Panc1 (cell line): ENCODE data around the gene ZNF691. TPM values are rescaled to one million over a fixed set of nuclear protein-coding genes. Genes with fewer than 3 reads are reported as not detected.

Experiments used
- ATAC-seq: fragments of 200-7000 bp; cut with Tn5 transposase; 2 replicates; pipeline ENCODE4 v1.9.1; 2020; ENCODE audit warnings: mild to moderate bottlenecking, moderate library complexity
- BruUV-seq: library from RNA; stranded (reverse); fragments of 400-500 nt; replicated peaks from 2 replicates; lab custom pipeline; 2021; lab: Mats Ljungman, UMichigan
- CTCF ChIA-PET: fragments of 300-600 bp; sonication (Branson Sonifier 250); formaldehyde crosslinking; loops from one replicate; lab custom pipeline; 2022; ENCODE audit warnings: antibody characterized with exemption; lab: Charles Lee
- POLR2A ChIA-PET: fragments of 300-600 bp; sonication (Branson Sonifier 250); formaldehyde crosslinking; loops from one replicate; lab custom pipeline; 2022; ENCODE audit warnings: antibody characterized with exemption; lab: Charles Lee
- DNase-seq: peaks from one replicate; pipeline ENCODE4 v3.0.0-alpha.2; 2010; ENCODE audit warnings: low read depth, low spot score
- H3K27ac ChIP-seq: 2 replicates; pipeline ENCODE4 v1.5.1; 2011; ENCODE audit warnings: mild to moderate bottlenecking, low read length, inconsistent platforms
- H3K27me3 ChIP-seq: fragments of 200-500 bp; sonication (Bioruptor generic); 2 replicates; pipeline ENCODE4 v1.6.0; 2014; ENCODE audit warnings: low read length, inconsistent platforms; ENCODE audit not compliant: control insufficient read depth, insufficient read depth
- H3K36me3 ChIP-seq: fragments of 200-500 bp; sonication (Bioruptor generic); 2 replicates; pipeline ENCODE4 v1.5.1; 2014; ENCODE audit warnings: inconsistent platforms, mild to moderate bottlenecking, low read length, moderate library complexity; ENCODE audit not compliant: control insufficient read depth, insufficient read depth
- H3K4me1 ChIP-seq: 2 replicates; pipeline ENCODE4 v1.5.1; 2011; ENCODE audit warnings: inconsistent platforms, mild to moderate bottlenecking, low read length, moderate library complexity; ENCODE audit not compliant: control insufficient read depth, insufficient read depth
- H3K4me3 ChIP-seq, 2 experiments: 2 replicates each; pipeline ENCODE4 v1.5.1; 2011 to 2012; ENCODE audit warnings: low read depth in 2 of 2, low read length in 2 of 2, mild to moderate bottlenecking in 2 of 2, inconsistent platforms in 1 of 2, moderate library complexity in 1 of 2
- H3K9me3 ChIP-seq: fragments of 200-500 bp; sonication (Bioruptor generic); 2 replicates; pipeline ENCODE4 v1.5.1; 2014; ENCODE audit warnings: low read depth, mild to moderate bottlenecking, inconsistent platforms, low read length, moderate library complexity; ENCODE audit not compliant: control insufficient read depth, insufficient read depth
- POLR2AphosphoS5 ChIP-seq: IDR thresholded peaks from 2 replicates; pipeline ENCODE4 v1.6.1; 2012; ENCODE audit warnings: mild to moderate bottlenecking, low read depth, low read length, moderate library complexity
- SIN3A ChIP-seq: IDR thresholded peaks from 2 replicates; pipeline ENCODE4 v1.6.1; 2012; ENCODE audit warnings: low read depth, mild to moderate bottlenecking, low read length, moderate library complexity, borderline replicate concordance; ENCODE audit not compliant: insufficient read depth
- TCF7L2 ChIP-seq: IDR thresholded peaks from 2 replicates; pipeline ENCODE4 v1.6.1; 2011; ENCODE audit warnings: mild to moderate bottlenecking, low read depth, low read length, inconsistent platforms
- in situ Hi-C: cut with HindIII; loops from 2 replicates; pipeline ENCODE4 v1.10.0; 2016; ENCODE audit warnings: low sequenced_read_pairs, low pct_unique_long_range_greater_than_20kb
- intact Hi-C: fragments of 100-400 bp; cut with micrococcal nuclease; formaldehyde crosslinking; loops from one replicate; pipeline ENCODE4 v1.10.0; 2022; ENCODE audit not compliant: unreplicated experiment
- total RNA-seq: library from RNA; stranded (reverse); gene quantifications from one replicate; pipeline ENCODE4 v1.2.1, GENCODE V29; 2021; ENCODE audit not compliant: unreplicated experiment
- TF ChIP-seq, protein P1 (sequence below): fragments of 450-650 bp; IDR thresholded peaks from 2 replicates; pipeline ENCODE4 v1.5.1; 2017; ENCODE audit warnings: mild to moderate bottlenecking
- TF ChIP-seq, protein P2 (sequence below), 2 experiments: IDR thresholded peaks; 2 replicates each; pipeline ENCODE4 v1.6.1; 2011 to 2012; ENCODE audit warnings: low read depth in 2 of 2, control low read depth in 1 of 2, low read length in 1 of 2, mild to moderate bottlenecking in 1 of 2, moderate library complexity in 1 of 2; ENCODE audit not compliant: insufficient read depth in 1 of 2

Gene ZNF691
- total RNA-seq, 1 experiment from 2014 or later: 9.9 TPM

DNA sequence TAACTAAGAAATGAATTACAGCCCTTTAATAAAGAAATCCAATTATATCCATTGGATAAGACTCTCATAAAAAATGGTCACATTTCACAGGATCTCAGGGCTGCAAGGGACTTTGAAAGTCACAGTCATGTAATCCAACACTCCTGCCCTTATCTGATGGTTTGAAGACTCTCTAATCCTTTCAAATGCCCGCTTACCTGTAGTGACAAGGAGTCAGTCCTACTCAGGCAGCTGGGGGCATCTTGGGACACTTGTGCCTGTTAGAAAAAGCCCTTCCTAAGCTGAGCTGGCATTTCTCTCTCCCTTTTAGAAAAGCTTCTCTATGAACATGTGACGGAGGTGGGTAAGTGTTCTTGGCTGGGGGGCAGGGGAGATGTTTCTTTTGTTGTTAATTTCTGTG is 11.0 kb upstream of the ZNF691 start:
- Histone ChIP-seq H3K36me3 (no peaks in the 10 kb centered on the region), H3K4me3 (no peak overlapping the region), H3K27ac (no peak overlapping the region), H3K27me3 (no peaks in the 10 kb centered on the region), H3K9me3 (no peaks in the 10 kb centered on the region), H3K4me1 (no peaks in the 10 kb centered on the region)
- BruUV-seq: no TSS peak
- CTCF ChIA-PET: interaction anchor here (0.6 kb wide), 1 partner anchor 56 kb away, joined by 3 read pairs; no protein-coding TSS in a partner anchor
- POLR2A ChIA-PET: interaction anchor here (0.6 kb wide), 1 partner anchor 1368 kb away, joined by 5 read pairs; no protein-coding TSS in a partner anchor
- intact Hi-C loops: no loop called here
- TF ChIP-seq TCF7L2: no peak
- TF ChIP-seq, protein P1, sequence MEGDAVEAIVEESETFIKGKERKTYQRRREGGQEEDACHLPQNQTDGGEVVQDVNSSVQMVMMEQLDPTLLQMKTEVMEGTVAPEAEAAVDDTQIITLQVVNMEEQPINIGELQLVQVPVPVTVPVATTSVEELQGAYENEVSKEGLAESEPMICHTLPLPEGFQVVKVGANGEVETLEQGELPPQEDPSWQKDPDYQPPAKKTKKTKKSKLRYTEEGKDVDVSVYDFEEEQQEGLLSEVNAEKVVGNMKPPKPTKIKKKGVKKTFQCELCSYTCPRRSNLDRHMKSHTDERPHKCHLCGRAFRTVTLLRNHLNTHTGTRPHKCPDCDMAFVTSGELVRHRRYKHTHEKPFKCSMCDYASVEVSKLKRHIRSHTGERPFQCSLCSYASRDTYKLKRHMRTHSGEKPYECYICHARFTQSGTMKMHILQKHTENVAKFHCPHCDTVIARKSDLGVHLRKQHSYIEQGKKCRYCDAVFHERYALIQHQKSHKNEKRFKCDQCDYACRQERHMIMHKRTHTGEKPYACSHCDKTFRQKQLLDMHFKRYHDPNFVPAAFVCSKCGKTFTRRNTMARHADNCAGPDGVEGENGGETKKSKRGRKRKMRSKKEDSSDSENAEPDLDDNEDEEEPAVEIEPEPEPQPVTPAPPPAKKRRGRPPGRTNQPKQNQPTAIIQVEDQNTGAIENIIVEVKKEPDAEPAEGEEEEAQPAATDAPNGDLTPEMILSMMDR: no peak
- no peak for TF ChIP-seq POLR2AphosphoS5
- TF ChIP-seq SIN3A: no peak
- TF ChIP-seq, protein P2, sequence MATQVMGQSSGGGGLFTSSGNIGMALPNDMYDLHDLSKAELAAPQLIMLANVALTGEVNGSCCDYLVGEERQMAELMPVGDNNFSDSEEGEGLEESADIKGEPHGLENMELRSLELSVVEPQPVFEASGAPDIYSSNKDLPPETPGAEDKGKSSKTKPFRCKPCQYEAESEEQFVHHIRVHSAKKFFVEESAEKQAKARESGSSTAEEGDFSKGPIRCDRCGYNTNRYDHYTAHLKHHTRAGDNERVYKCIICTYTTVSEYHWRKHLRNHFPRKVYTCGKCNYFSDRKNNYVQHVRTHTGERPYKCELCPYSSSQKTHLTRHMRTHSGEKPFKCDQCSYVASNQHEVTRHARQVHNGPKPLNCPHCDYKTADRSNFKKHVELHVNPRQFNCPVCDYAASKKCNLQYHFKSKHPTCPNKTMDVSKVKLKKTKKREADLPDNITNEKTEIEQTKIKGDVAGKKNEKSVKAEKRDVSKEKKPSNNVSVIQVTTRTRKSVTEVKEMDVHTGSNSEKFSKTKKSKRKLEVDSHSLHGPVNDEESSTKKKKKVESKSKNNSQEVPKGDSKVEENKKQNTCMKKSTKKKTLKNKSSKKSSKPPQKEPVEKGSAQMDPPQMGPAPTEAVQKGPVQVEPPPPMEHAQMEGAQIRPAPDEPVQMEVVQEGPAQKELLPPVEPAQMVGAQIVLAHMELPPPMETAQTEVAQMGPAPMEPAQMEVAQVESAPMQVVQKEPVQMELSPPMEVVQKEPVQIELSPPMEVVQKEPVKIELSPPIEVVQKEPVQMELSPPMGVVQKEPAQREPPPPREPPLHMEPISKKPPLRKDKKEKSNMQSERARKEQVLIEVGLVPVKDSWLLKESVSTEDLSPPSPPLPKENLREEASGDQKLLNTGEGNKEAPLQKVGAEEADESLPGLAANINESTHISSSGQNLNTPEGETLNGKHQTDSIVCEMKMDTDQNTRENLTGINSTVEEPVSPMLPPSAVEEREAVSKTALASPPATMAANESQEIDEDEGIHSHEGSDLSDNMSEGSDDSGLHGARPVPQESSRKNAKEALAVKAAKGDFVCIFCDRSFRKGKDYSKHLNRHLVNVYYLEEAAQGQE (IDR thresholded peaks at IDR 0.05; ENCODE audit: insufficient read depth in 1 of 2, low read depth in 2 of 2, low read length in 1 of 2): no peak
- DNase-seq (no peak), ATAC-seq (no peak)
- in situ Hi-C loops: no loop called here

DNA sequence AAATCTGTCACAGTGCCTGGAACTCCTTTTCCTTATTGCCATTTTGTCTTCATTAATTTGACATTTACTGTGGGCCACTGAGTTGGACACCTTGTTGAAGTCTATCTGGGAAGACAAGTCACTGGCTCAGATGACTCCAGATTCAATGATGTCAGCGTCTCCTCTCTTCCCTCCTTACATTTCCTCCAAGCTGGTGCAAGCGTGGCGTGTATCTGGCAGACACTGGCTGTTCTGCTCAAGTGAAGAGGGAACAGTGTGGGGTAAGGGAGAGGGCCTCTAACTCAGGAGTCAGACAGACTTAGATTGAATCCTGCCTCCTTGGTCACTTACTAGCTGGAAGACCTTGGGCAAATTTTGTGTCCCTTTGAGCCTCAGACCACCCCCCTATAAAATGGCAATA is 8.7 kb upstream of the ZNF691 start:
- ChIA-PET CTCF (no interaction called here), POLR2A (interaction anchor here (0.5 kb wide), 1 partner anchor 33 kb away, joined by 5 read pairs; no protein-coding TSS in a partner anchor)
- no TSS peak for BruUV-seq
- no peaks in the 10 kb centered on the region for H3K36me3 ChIP-seq
- H3K4me3 ChIP-seq: no peak overlapping the region
- no peaks in the 10 kb centered on the region for H3K9me3 ChIP-seq
- TF ChIP-seq SIN3A (no peak), POLR2AphosphoS5 (no peak), TCF7L2 (no peak)
- TF ChIP-seq, protein P2 (IDR thresholded peaks at IDR 0.05; ENCODE audit: insufficient read depth in 1 of 2, low read depth in 2 of 2, low read length in 1 of 2): no peak
- TF ChIP-seq, protein P1: no peak
- no peak for DNase-seq
- in situ Hi-C loops (no loop called here), intact Hi-C loops (no loop called here)
- no peaks in the 10 kb centered on the region for H3K4me1 ChIP-seq
- no peak overlapping the region for H3K27ac ChIP-seq
- H3K27me3 ChIP-seq: no peaks in the 10 kb centered on the region
- ATAC-seq: no peak
